ENCODE measurements around the gene SPOP. TPM values are rescaled to one million over a fixed set of nuclear protein-coding genes. Genes with fewer than 3 reads are reported as not detected.
"Not testable (repeated sequence)": the region's sequence is repeated elsewhere in the genome, so short reads cannot be mapped to it uniquely, and the experiment has no call there.

SPOP gene
- 127 and 144 TPM in 2 replicates for total RNA-seq

GRCh38 chr17:49677933-49678847 lies at the start of gene SPOP:
Gene SPOP, minus strand, starts transcription at chr17:49678097. Its CDS starts 55,287 bp downstream, at chr17:49622810.
- DNase-seq, result peak; percentile 100

GRCh38 chr17:49727380-49727779 lies 49.5 kb upstream of the SPOP start:
- no peak for DNase-seq

- DNase-seq, result no peak
Measured at GRCh38 chr17:49725452-49726130, 47.7 kb upstream of the SPOP start.

GRCh38 chr17:49724552-49724951 lies 46.7 kb upstream of the SPOP start:
- not testable (repeated sequence) for DNase-seq

- DNase-seq, result no peak
Measured at GRCh38 chr17:49723423-49723822, 45.5 kb upstream of the SPOP start.

- no peak for DNase-seq
Measured at GRCh38 chr17:49722066-49722465, 44.2 kb upstream of the SPOP start.

- no peak for DNase-seq
Measured at GRCh38 chr17:49717371-49717861, 39.5 kb upstream of the SPOP start.

- DNase-seq, result no peak
Measured at GRCh38 chr17:49716668-49717364, 38.9 kb upstream of the SPOP start.

GRCh38 chr17:49715717-49716279 lies 37.9 kb upstream of the SPOP start:
- DNase-seq, result no peak

GRCh38 chr17:49715216-49715615 lies 37.3 kb upstream of the SPOP start:
- DNase-seq, result no peak

GRCh38 chr17:49708515-49709183 lies 30.8 kb upstream of the SPOP start:
- peak; percentile 67 for DNase-seq

GRCh38 chr17:49707608-49708514 lies 30.0 kb upstream of the SPOP start, which contains the start of gene SLC35B1:
Gene SLC35B1, minus strand, starts transcription at chr17:49707964. Its CDS starts 131 bp downstream, at chr17:49707833.
- DNase-seq, result peak; percentile 99

- peak; percentile 39 for DNase-seq
Measured at GRCh38 chr17:49707246-49707607, 29.3 kb upstream of the SPOP start.

- no peak for DNase-seq
Measured at GRCh38 chr17:49705254-49705653, 27.4 kb upstream of the SPOP start.

- DNase-seq, result peak; percentile 82
Measured at GRCh38 chr17:49703557-49704277, 25.8 kb upstream of the SPOP start.

- no peak for DNase-seq
Measured at GRCh38 chr17:49700960-49701359, 23.1 kb upstream of the SPOP start.

GRCh38 chr17:49699966-49700575 lies 22.2 kb upstream of the SPOP start:
- DNase-seq, result no peak

GRCh38 chr17:49698005-49698404 lies 20.1 kb upstream of the SPOP start:
- DNase-seq, result no peak

- DNase-seq, result no peak
Measured at GRCh38 chr17:49696233-49696761, 18.4 kb upstream of the SPOP start.
